ENCODE measurements around the gene URAD. TPM values are rescaled to one million over a fixed set of nuclear protein-coding genes. Genes with fewer than 3 reads are reported as not detected.

URAD gene
- total RNA-seq, 1 donor from 2014 or later: not detected

DNA sequence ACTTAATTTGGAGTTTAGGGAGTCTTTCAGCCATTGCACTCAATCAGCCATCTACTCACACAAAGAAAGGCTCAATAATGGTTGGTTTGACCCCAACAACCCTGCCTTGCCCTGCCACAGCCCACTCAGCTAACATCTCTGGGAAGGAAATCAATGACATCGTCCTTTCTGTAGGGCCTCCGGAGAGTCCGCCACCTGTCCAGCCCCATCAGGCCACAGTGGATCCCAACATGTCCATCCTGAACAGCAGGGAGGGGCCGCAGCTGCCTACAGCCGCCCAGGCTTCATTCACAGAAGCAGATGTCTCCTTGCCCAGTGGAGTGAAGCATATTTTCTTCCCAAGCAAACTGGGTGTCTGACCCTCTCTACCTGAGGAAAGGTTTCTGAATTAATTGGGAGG lies 15.2 kb downstream of the URAD start:
- no peak overlapping the region for H3K27ac Mint-ChIP-seq (ENCODE audit: unreplicated experiment)
- peaks cover 25% of the 10 kb centered on the region for H3K9me3 Mint-ChIP-seq (ENCODE audit: unreplicated experiment)
- Histone ChIP-seq H3K4me1 (ENCODE audit: insufficient read depth, low read length) (no peaks in the 10 kb centered on the region), H3K4me3 (ENCODE audit: insufficient read depth, low read depth, low read length) (no peak overlapping the region), H3K79me2 (ENCODE audit: insufficient read depth, low read length) (no peaks in the 10 kb centered on the region), H3K27ac (ENCODE audit: low read depth, low read length) (no peak overlapping the region), H3K36me3 (ENCODE audit: insufficient read depth, low read length) (no peaks in the 10 kb centered on the region), H3K9ac (ENCODE audit: low read length) (no peak overlapping the region), H2AFZ (ENCODE audit: low read depth, low read length) (no peak overlapping the region), H3K9me3 (ENCODE audit: insufficient read depth, low read depth, low read length) (no peaks in the 10 kb centered on the region), H3K27me3 (ENCODE audit: insufficient read depth, low read length) (peaks cover 88% of the 10 kb centered on the region), H3K4me2 (ENCODE audit: low read length) (no peak overlapping the region), H4K20me1 (ENCODE audit: insufficient read depth, low read length) (no peaks in the 10 kb centered on the region)
- peaks cover 3% of the 10 kb centered on the region for H3K4me1 Mint-ChIP-seq (ENCODE audit: low read depth, unreplicated experiment)
- no peak overlapping the region for H3K4me3 Mint-ChIP-seq (ENCODE audit: unreplicated experiment)
- FAIRE-seq (no peak), DNase-seq (ENCODE audit: low read depth) (no peak)
- no peak for TF ChIP-seq EZH2 (IDR thresholded peaks at IDR 0.05; ENCODE audit: insufficient read depth, low read length)
- TF ChIP-seq, protein P1, sequence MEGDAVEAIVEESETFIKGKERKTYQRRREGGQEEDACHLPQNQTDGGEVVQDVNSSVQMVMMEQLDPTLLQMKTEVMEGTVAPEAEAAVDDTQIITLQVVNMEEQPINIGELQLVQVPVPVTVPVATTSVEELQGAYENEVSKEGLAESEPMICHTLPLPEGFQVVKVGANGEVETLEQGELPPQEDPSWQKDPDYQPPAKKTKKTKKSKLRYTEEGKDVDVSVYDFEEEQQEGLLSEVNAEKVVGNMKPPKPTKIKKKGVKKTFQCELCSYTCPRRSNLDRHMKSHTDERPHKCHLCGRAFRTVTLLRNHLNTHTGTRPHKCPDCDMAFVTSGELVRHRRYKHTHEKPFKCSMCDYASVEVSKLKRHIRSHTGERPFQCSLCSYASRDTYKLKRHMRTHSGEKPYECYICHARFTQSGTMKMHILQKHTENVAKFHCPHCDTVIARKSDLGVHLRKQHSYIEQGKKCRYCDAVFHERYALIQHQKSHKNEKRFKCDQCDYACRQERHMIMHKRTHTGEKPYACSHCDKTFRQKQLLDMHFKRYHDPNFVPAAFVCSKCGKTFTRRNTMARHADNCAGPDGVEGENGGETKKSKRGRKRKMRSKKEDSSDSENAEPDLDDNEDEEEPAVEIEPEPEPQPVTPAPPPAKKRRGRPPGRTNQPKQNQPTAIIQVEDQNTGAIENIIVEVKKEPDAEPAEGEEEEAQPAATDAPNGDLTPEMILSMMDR (IDR thresholded peaks at IDR 0.05; ENCODE audit: insufficient read depth, low read depth, low read length): no peak
- H3K36me3 Mint-ChIP-seq (ENCODE audit: low read depth, unreplicated experiment): peaks cover 3% of the 10 kb centered on the region
- H3K27me3 Mint-ChIP-seq (ENCODE audit: low read depth, unreplicated experiment): peaks cover 80% of the 10 kb centered on the region

DNA sequence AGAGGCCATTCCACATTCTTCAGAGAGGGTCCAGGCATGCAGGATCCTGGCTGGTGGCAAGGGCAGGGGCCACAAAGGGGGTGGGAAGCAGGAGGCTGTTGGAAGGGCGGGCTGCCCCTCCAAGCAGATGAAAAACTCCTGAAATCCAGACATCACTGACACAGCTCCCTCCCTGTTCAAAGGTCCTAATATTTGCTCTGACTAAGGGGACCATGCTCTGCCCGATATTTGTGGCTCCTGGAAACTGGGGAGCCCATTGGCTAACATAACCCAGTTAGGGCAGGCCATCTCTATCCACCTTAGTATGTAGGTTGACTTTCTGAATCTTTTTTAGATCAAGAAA lies 16.0 kb downstream of the URAD start:
- Histone ChIP-seq H3K79me2 (ENCODE audit: insufficient read depth, low read length) (no peaks in the 10 kb centered on the region), H3K9me3 (ENCODE audit: insufficient read depth, low read depth, low read length) (no peaks in the 10 kb centered on the region), H3K27me3 (ENCODE audit: insufficient read depth, low read length) (peaks cover 90% of the 10 kb centered on the region), H2AFZ (ENCODE audit: low read depth, low read length) (no peak overlapping the region), H3K4me2 (ENCODE audit: low read length) (no peak overlapping the region), H3K9ac (ENCODE audit: low read length) (no peak overlapping the region), H3K4me3 (ENCODE audit: insufficient read depth, low read depth, low read length) (no peak overlapping the region), H3K27ac (ENCODE audit: low read depth, low read length) (no peak overlapping the region), H3K4me1 (ENCODE audit: insufficient read depth, low read length) (no peaks in the 10 kb centered on the region), H3K36me3 (ENCODE audit: insufficient read depth, low read length) (no peaks in the 10 kb centered on the region), H4K20me1 (ENCODE audit: insufficient read depth, low read length) (no peaks in the 10 kb centered on the region)
- no peak overlapping the region for H3K27ac Mint-ChIP-seq (ENCODE audit: unreplicated experiment)
- H3K27me3 Mint-ChIP-seq (ENCODE audit: low read depth, unreplicated experiment): peaks cover 84% of the 10 kb centered on the region
- TF ChIP-seq, protein P1 (IDR thresholded peaks at IDR 0.05; ENCODE audit: insufficient read depth, low read depth, low read length): no peak
- no peak for TF ChIP-seq EZH2 (IDR thresholded peaks at IDR 0.05; ENCODE audit: insufficient read depth, low read length)
- H3K4me1 Mint-ChIP-seq (ENCODE audit: low read depth, unreplicated experiment): peaks cover 1% of the 10 kb centered on the region
- FAIRE-seq: no peak
- no peak for DNase-seq (ENCODE audit: low read depth)
- H3K9me3 Mint-ChIP-seq (ENCODE audit: unreplicated experiment): peaks cover 26% of the 10 kb centered on the region
- H3K36me3 Mint-ChIP-seq (ENCODE audit: low read depth, unreplicated experiment): peaks cover 3% of the 10 kb centered on the region
- H3K4me3 Mint-ChIP-seq (ENCODE audit: unreplicated experiment): no peak overlapping the region

DNA sequence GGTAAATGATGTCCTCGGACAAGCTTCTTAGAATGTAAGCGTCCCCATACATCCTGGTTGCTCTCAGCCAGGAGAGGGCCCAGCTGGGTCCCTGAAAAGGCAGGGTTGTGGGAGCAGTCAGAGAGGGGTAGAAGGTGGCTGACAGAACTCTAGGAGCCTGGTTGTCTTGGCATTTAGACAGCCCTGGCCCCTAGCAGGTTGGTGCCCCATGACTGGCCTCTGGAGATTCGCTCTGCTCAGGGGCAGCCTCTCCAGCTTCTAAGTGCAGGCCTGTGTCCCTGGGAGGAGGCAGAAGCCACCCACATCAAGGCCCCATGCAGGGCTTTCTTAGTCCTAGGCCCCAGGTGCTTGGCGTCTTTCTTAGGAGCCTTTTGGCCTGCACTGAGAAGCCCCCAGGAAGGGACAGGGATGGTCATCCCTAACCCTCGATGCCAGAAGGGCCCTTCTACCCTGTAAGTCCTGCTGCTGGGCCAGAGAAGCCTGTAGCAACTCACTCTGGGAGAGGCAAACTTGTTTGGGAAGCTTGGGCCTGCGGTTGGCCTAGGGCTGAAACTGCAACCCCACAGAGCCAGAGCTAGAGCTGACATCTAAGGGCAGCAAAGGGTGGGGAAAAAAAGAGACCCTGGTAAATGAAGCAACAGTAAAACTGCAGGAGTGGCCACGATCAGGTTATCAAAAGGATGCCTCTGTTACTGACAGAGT lies 16.6 kb downstream of the URAD start:
- H3K4me3 Mint-ChIP-seq (ENCODE audit: unreplicated experiment): no peak overlapping the region
- no peak overlapping the region for H3K4me3 ChIP-seq (ENCODE audit: insufficient read depth, low read depth, low read length)

More for the DNA sequence above, 16.6 kb downstream of the URAD start:
- Histone ChIP-seq H3K4me2 (ENCODE audit: low read length) (no peak overlapping the region), H3K27me3 (ENCODE audit: insufficient read depth, low read length) (peaks cover 91% of the 10 kb centered on the region), H4K20me1 (ENCODE audit: insufficient read depth, low read length) (no peaks in the 10 kb centered on the region), H3K36me3 (ENCODE audit: insufficient read depth, low read length) (no peaks in the 10 kb centered on the region), H2AFZ (ENCODE audit: low read depth, low read length) (no peak overlapping the region), H3K9ac (ENCODE audit: low read length) (no peak overlapping the region), H3K27ac (ENCODE audit: low read depth, low read length) (no peak overlapping the region), H3K9me3 (ENCODE audit: insufficient read depth, low read depth, low read length) (no peaks in the 10 kb centered on the region), H3K79me2 (ENCODE audit: insufficient read depth, low read length) (no peaks in the 10 kb centered on the region), H3K4me1 (ENCODE audit: insufficient read depth, low read length) (no peaks in the 10 kb centered on the region)
- no peak overlapping the region for H3K27ac Mint-ChIP-seq (ENCODE audit: unreplicated experiment)
- FAIRE-seq: no peak
- H3K9me3 Mint-ChIP-seq (ENCODE audit: unreplicated experiment): peaks cover 26% of the 10 kb centered on the region
- H3K4me1 Mint-ChIP-seq (ENCODE audit: low read depth, unreplicated experiment): peaks cover 1% of the 10 kb centered on the region
- TF ChIP-seq EZH2 (IDR thresholded peaks at IDR 0.05; ENCODE audit: insufficient read depth, low read length): no peak
- TF ChIP-seq, protein P1 (IDR thresholded peaks at IDR 0.05; ENCODE audit: insufficient read depth, low read depth, low read length): no peak
- H3K36me3 Mint-ChIP-seq (ENCODE audit: low read depth, unreplicated experiment): peaks cover 3% of the 10 kb centered on the region
- H3K27me3 Mint-ChIP-seq (ENCODE audit: low read depth, unreplicated experiment): peaks cover 84% of the 10 kb centered on the region
- DNase-seq (ENCODE audit: low read depth): no peak
